H1 (cell line): ENCODE data around the gene IFNAR2. TPM values are rescaled to one million over a fixed set of nuclear protein-coding genes. Genes with fewer than 3 reads are reported as not detected.

Experiments used
- CTCF ChIA-PET: fragments of 300-600 bp; sonication (Branson Sonifier 250); formaldehyde crosslinking; loops from one replicate; lab custom pipeline; 2021; ENCODE audit not compliant: partially characterized antibody; lab: Charles Lee
- POLR2A ChIA-PET: fragments of 300-600 bp; sonication (Branson Sonifier 250); formaldehyde crosslinking; loops from one replicate; lab custom pipeline; 2021; ENCODE audit warnings: inconsistent platforms; ENCODE audit not compliant: partially characterized antibody; lab: Charles Lee
- DNase-seq, 2 experiments: peaks; one replicate each; pipeline versions ENCODE4 v3.0.0 to v3.0.0-alpha.2; 2010 to 2022; ENCODE audit warnings: low spot score in 2 of 2, low read depth in 1 of 2, mixed read lengths in 1 of 2
- FAIRE-seq: peaks from 2 replicates; lab custom pipeline; 2011; peaks lifted over from hg19 to GRCh38; lab: Jason Lieb, UNC
- H2AFZ ChIP-seq: 2 replicates; pipeline ENCODE4 v1.8.1; 2012; ENCODE audit warnings: low read length, inconsistent platforms
- H2AK5ac ChIP-seq: 2 replicates; pipeline ENCODE4 v1.6.1; 2013; ENCODE audit warnings: low read depth, low read length
- H2BK120ac ChIP-seq: replicated peaks from 2 replicates; pipeline ENCODE3; 2013; ENCODE audit warnings: low read depth, low read length, inconsistent platforms
- H2BK12ac ChIP-seq: 2 replicates; pipeline ENCODE4 v1.6.1; 2013; ENCODE audit warnings: low read depth, low read length
- H2BK15ac ChIP-seq: 2 replicates; pipeline ENCODE4 v1.6.1; 2013; ENCODE audit warnings: low read length
- H2BK20ac ChIP-seq: 2 replicates; pipeline ENCODE4 v1.6.1; 2013; ENCODE audit warnings: low read length
- H2BK5ac ChIP-seq: 2 replicates; pipeline ENCODE4 v1.6.1; 2013; ENCODE audit warnings: low read depth, low read length
- H3K14ac ChIP-seq: 2 replicates; pipeline ENCODE4 v1.6.1; 2013; ENCODE audit warnings: inconsistent platforms; ENCODE audit not compliant: insufficient read length
- H3K18ac ChIP-seq: 2 replicates; pipeline ENCODE4 v1.6.1; 2013; ENCODE audit warnings: low read length; ENCODE audit errors: extremely low read depth
- H3K23ac ChIP-seq: 2 replicates; pipeline ENCODE4 v1.6.1; 2013; ENCODE audit warnings: inconsistent platforms; ENCODE audit not compliant: insufficient read length
- H3K23me2 ChIP-seq: 2 replicates; pipeline ENCODE4 v1.6.1; 2013; ENCODE audit warnings: low read depth, low read length
- H3K27ac ChIP-seq: 2 replicates; pipeline ENCODE4 v1.6.1; 2011; ENCODE audit warnings: low read depth, low read length, inconsistent platforms
- H3K27me3 ChIP-seq, 4 experiments: replicated peaks in 1 of 4; 1 replicate in 1 of 4; 2 replicates in 3 of 4; pipeline versions ENCODE4 v1.6.1 to v1.8.1; 2011 to 2013; ENCODE audit warnings: low read length in 3 of 4, mild to moderate bottlenecking in 3 of 4, inconsistent platforms in 2 of 4, mixed read lengths in 2 of 4, moderate library complexity in 1 of 4; ENCODE audit not compliant: control insufficient read depth in 3 of 4, insufficient read depth in 3 of 4; ENCODE audit errors: extremely low read depth in 1 of 4
- H3K36me3 ChIP-seq, 4 experiments: 2 replicates each; pipeline versions ENCODE4 v1.6.1 to v1.8.1; 2011 to 2013; ENCODE audit warnings: mild to moderate bottlenecking in 4 of 4, low read length in 3 of 4, moderate library complexity in 2 of 4, control low read depth in 1 of 4, inconsistent platforms in 1 of 4; ENCODE audit not compliant: insufficient read depth in 4 of 4, control insufficient read depth in 2 of 4
- H3K4ac ChIP-seq: replicated peaks from 2 replicates; pipeline ENCODE3; 2013; ENCODE audit warnings: low read length, low read depth, mixed read lengths, inconsistent platforms; ENCODE audit not compliant: insufficient read length
- H3K4me1 ChIP-seq, 4 experiments: replicated peaks in 1 of 4; 1 replicate in 1 of 4; 2 replicates in 3 of 4; pipeline versions ENCODE4 v1.6.1 to v1.8.1; 2011 to 2013; ENCODE audit warnings: low read length in 3 of 4, inconsistent platforms in 2 of 4, mixed read lengths in 1 of 4; ENCODE audit not compliant: insufficient read depth in 4 of 4, control insufficient read depth in 3 of 4
- H3K4me2 ChIP-seq, 2 experiments: 2 replicates each; pipeline versions ENCODE4 v1.6.1 to v1.8.1; 2011 to 2013; ENCODE audit warnings: low read depth in 2 of 2, low read length in 2 of 2, control low read depth in 1 of 2, inconsistent platforms in 1 of 2, mild to moderate bottlenecking in 1 of 2; ENCODE audit not compliant: insufficient read depth in 1 of 2
- H3K4me3 ChIP-seq, 4 experiments: fragments of 200-600, 300-600 bp in 1 of 4; sonication (generic), shearing (Covaris generic), sonication (Bioruptor Twin) in 1 of 4; 2 replicates each; pipeline versions ENCODE4 v1.5.1 to v1.8.1; 2011 to 2016; ENCODE audit warnings: low read length in 4 of 4, low read depth in 3 of 4, control low read depth in 2 of 4, inconsistent platforms in 2 of 4, mild to moderate bottlenecking in 2 of 4, mixed read lengths in 1 of 4, moderate library complexity in 1 of 4; ENCODE audit not compliant: insufficient read depth in 2 of 4; ENCODE audit errors: extremely low read depth in 1 of 4
- H3K56ac ChIP-seq: replicated peaks from 2 replicates; pipeline ENCODE3; 2013; ENCODE audit warnings: low read depth, mild to moderate bottlenecking, mixed read lengths, low read length, inconsistent platforms; ENCODE audit not compliant: insufficient read length
- H3K79me1 ChIP-seq: 2 replicates; pipeline ENCODE4 v1.6.1; 2013; ENCODE audit warnings: low read depth, low read length, control low read depth
- H3K79me2 ChIP-seq, 2 experiments: 2 replicates each; pipeline versions ENCODE4 v1.6.1 to v1.8.1; 2012 to 2013; ENCODE audit warnings: low read length in 2 of 2, mild to moderate bottlenecking in 2 of 2, inconsistent platforms in 1 of 2; ENCODE audit not compliant: insufficient read depth in 2 of 2, control insufficient read depth in 1 of 2
- H3K9ac ChIP-seq, 4 experiments: replicated peaks in 1 of 4; 1 replicate in 1 of 4; 2 replicates in 3 of 4; pipeline versions ENCODE4 v1.6.1 to v1.8.1; 2011 to 2013; ENCODE audit warnings: low read depth in 3 of 4, low read length in 3 of 4, control low read depth in 2 of 4, mild to moderate bottlenecking in 2 of 4, moderate library complexity in 2 of 4, inconsistent platforms in 1 of 4; ENCODE audit errors: extremely low read depth in 1 of 4
- H3K9me3 ChIP-seq, 2 experiments: 2 replicates each; pipeline versions ENCODE4 v1.6.1 to v1.8.1; 2012 to 2013; ENCODE audit warnings: mild to moderate bottlenecking in 2 of 2, moderate library complexity in 2 of 2, control low read depth in 1 of 2, inconsistent platforms in 1 of 2, low read depth in 1 of 2, low read length in 1 of 2, mixed read lengths in 1 of 2; ENCODE audit not compliant: insufficient read depth in 2 of 2
- H4K20me1 ChIP-seq, 2 experiments: replicated peaks in 1 of 2; 2 replicates each; pipeline versions ENCODE3 to v1.8.1; 2011 to 2013; ENCODE audit warnings: inconsistent platforms in 2 of 2, low read length in 2 of 2, mild to moderate bottlenecking in 1 of 2; ENCODE audit not compliant: insufficient read depth in 2 of 2, control insufficient read depth in 1 of 2
- H4K5ac ChIP-seq: 2 replicates; pipeline ENCODE4 v1.6.1; 2013; ENCODE audit warnings: low read length, low read depth, mixed read lengths, inconsistent platforms; ENCODE audit not compliant: insufficient read length
- H4K8ac ChIP-seq: 2 replicates; pipeline ENCODE4 v1.8.0; 2013; ENCODE audit warnings: mild to moderate bottlenecking, moderate library complexity, low read length, inconsistent platforms; ENCODE audit not compliant: insufficient read depth; ENCODE audit errors: extremely low read depth
- H4K91ac ChIP-seq: replicated peaks from 2 replicates; pipeline ENCODE3; 2013; ENCODE audit warnings: low read length, mixed read lengths, inconsistent platforms; ENCODE audit not compliant: insufficient read length
- KDM5A ChIP-seq: fragments of 200-600 bp; IDR thresholded peaks from 2 replicates; pipeline ENCODE4 v1.7.1; 2012; ENCODE audit warnings: mild to moderate bottlenecking, low read length, inconsistent platforms, mixed read lengths
- WGBS, 2 experiments: shearing (Covaris generic) in 1 of 2; methylation state at CpG; one replicate each; pipeline versions ENCODE4 v1.1.6 to v1.1.7; 2013 to 2015; ENCODE audit warnings: low lambda C conversion rate in 2 of 2, mixed read lengths in 2 of 2, inconsistent platforms in 1 of 2, low coverage in 1 of 2, missing lambda C conversion rate in 1 of 2; ENCODE audit not compliant: insufficient replicate concordance in 2 of 2, insufficient coverage in 1 of 2, insufficient read length in 1 of 2; ENCODE audit errors: extremely low coverage in 1 of 2, missing lambda C conversion rate in 1 of 2; 5-methylcytosine and 5-hydroxymethylcytosine counted together
- polyA plus RNA-seq, 7 experiments: library from polyadenylated mRNA; depleted of rRNA in 3 of 7; stranded (reverse) in 5 of 7; unstranded in 2 of 7; fragments of >200 nt in 5 of 7; fragments of 200-250 nt in 2 of 7; gene quantifications; 1 replicate in 5 of 7; 2 replicates in 1 of 7; 4 replicates in 1 of 7; pipeline versions ENCODE4 v1.2.1 to v1.2.3, GENCODE V29; 2011 to 2013; ENCODE audit warnings: missing spikeins in 2 of 7, mixed read lengths in 2 of 7
- total RNA-seq: library from RNA; stranded (reverse); fragmentation: NEBNext Ultra II Directional; extraction: Animal tissue kit (Norgen Biotek cat#: 25700); gene quantifications from 2 replicates; pipeline ENCODE4 v1.2.1, GENCODE V29; 2021

IFNAR2 gene
- total and polyA plus RNA-seq, 2 of the 8 experiments (the other 6 are each of a cell fraction or from before 2014, with no cell fraction given): 12.2 to 16.1 TPM

- Histone ChIP-seq H3K4me3 (no peak overlapping the region), H4K8ac (no peak overlapping the region), H3K27me3 (no peaks in the 10 kb centered on the region), H2BK15ac (no peak overlapping the region), H4K91ac (no peak overlapping the region), H3K4ac (no peak overlapping the region), H3K79me1 (no peaks in the 10 kb centered on the region), H3K9me3 (no peaks in the 10 kb centered on the region; a peak in 1 of 4 replicates), H3K27ac (no peak overlapping the region), H3K9ac (no peak overlapping the region), H3K36me3 (peaks cover 10 to 51% (median 26%) of the 10 kb centered on the region in 4 experiments), H3K56ac (no peak overlapping the region), H4K5ac (no peak overlapping the region), H2AK5ac (no peak overlapping the region), H3K4me2 (no peak overlapping the region), H3K23ac (no peak overlapping the region), H2BK12ac (no peak overlapping the region), H4K20me1 (no peaks in the 10 kb centered on the region), H2AFZ (no peak overlapping the region), H3K14ac (no peak overlapping the region)
- ChIA-PET POLR2A (no interaction called here), CTCF (no interaction called here)
- FAIRE-seq (no peak), DNase-seq (no peak)
- TF ChIP-seq KDM5A: no peak
- TF ChIP-seq, all 59 proteins: peak for 0
- Histone ChIP-seq H2BK120ac (no peak overlapping the region), H3K23me2 (no peaks in the 10 kb centered on the region), H3K79me2 (no peaks in the 10 kb centered on the region), H3K4me1 (no peaks in the 10 kb centered on the region), H2BK5ac (no peak overlapping the region), H3K18ac (no peak overlapping the region), H2BK20ac (no peak overlapping the region)
- 88% methylated on average over 5 of the region's 5 CpGs; no CpG with 5 or more reads in 1 of the 2 experiments for WGBS, 2 experiments
These were observed 16.8 kb downstream of the IFNAR2 start for GRCh38 chr21:33246506-33246905.
